WERI-Rb-1 (cell line): Measurements from ENCODE around the gene JMJD7.

Experiments used
- DNase-seq: peaks from one replicate; pipeline ENCODE4 v3.0.0-alpha.2; 2020
- H3K27ac ChIP-seq: fragments of 250-450 bp; sonication (Bioruptor Pico); 2 replicates; pipeline ENCODE4 v1.5.1; 2020; ENCODE audit warnings: mild to moderate bottlenecking, moderate library complexity
- H3K27me3 ChIP-seq: fragments of 250-450 bp; sonication (Bioruptor Pico); 2 replicates; pipeline ENCODE4 v1.5.1; 2021; ENCODE audit warnings: mild to moderate bottlenecking, low read depth, moderate library complexity; ENCODE audit not compliant: insufficient read depth, severe bottlenecking
- H3K36me3 ChIP-seq: fragments of 250-450 bp; sonication (Bioruptor Pico); 2 replicates; pipeline ENCODE4 v1.5.1; 2020; ENCODE audit warnings: mild to moderate bottlenecking, moderate library complexity
- H3K4me3 ChIP-seq: 2 replicates; pipeline ENCODE4 v1.5.1; 2011; ENCODE audit warnings: low read depth, mild to moderate bottlenecking, control low read depth, low read length
- H3K9me3 ChIP-seq: fragments of 250-450 bp; sonication (Bioruptor Pico); 2 replicates; pipeline ENCODE4 v1.5.1; 2021; ENCODE audit warnings: mild to moderate bottlenecking, moderate library complexity; ENCODE audit not compliant: severe bottlenecking
- CTCF ChIP-seq: IDR thresholded peaks from 2 replicates; pipeline ENCODE4 v1.5.1; 2011; ENCODE audit warnings: low read depth, mild to moderate bottlenecking, control low read depth, inconsistent platforms, low read length

The JMJD7 gene

GRCh38 chr15:41824062-41824745 lies 3.7 kb upstream of the JMJD7 start:
- H3K27ac ChIP-seq: no peak overlapping the region
- no peak overlapping the region for H3K4me3 ChIP-seq
- H3K9me3 ChIP-seq: no peaks in the 10 kb centered on the region
- TF ChIP-seq CTCF: no peak
- no peaks in the 10 kb centered on the region; the same call in 1 of the 2 replicates for H3K36me3 ChIP-seq
- DNase-seq: no peak
- H3K27me3 ChIP-seq: no peaks in the 10 kb centered on the region

GRCh38 chr15:41825145-41825544 lies 2.7 kb upstream of the JMJD7 start:
- no peak for TF ChIP-seq CTCF
- no peak overlapping the region for H3K4me3 ChIP-seq

GRCh38 chr15:41825572-41826535 lies 2.0 kb upstream of the JMJD7 start:
- Histone ChIP-seq H3K4me3 (no peak overlapping the region), H3K9me3 (no peaks in the 10 kb centered on the region), H3K36me3 (no peaks in the 10 kb centered on the region; the same call in 1 of the 2 replicates), H3K27ac (no peak overlapping the region), H3K27me3 (no peaks in the 10 kb centered on the region)
- no peak for DNase-seq
- no peak for TF ChIP-seq CTCF

More at GRCh38 chr15:41825145-41825544, 2.7 kb upstream of the JMJD7 start:
- Histone ChIP-seq H3K27me3 (no peaks in the 10 kb centered on the region), H3K36me3 (no peaks in the 10 kb centered on the region; the same call in 1 of the 2 replicates), H3K27ac (no peak overlapping the region), H3K9me3 (no peaks in the 10 kb centered on the region)
- no peak for DNase-seq

GRCh38 chr15:41827290-41827879 lies 507 bp upstream of the JMJD7 start:
- Histone ChIP-seq H3K4me3 (peak overlapping the region; percentile 51), H3K27me3 (no peaks in the 10 kb centered on the region), H3K36me3 (no peaks in the 10 kb centered on the region; the same call in 1 of the 2 replicates), H3K9me3 (no peaks in the 10 kb centered on the region), H3K27ac (no peak overlapping the region)
- no peak for TF ChIP-seq CTCF
- no peak for DNase-seq

- Histone ChIP-seq H3K36me3 (no peaks in the 10 kb centered on the region; the same call in 1 of the 2 replicates), H3K27ac (no peak overlapping the region), H3K4me3 (peak overlapping the region; percentile 68), H3K27me3 (no peaks in the 10 kb centered on the region), H3K9me3 (no peaks in the 10 kb centered on the region)
- no peak for TF ChIP-seq CTCF
- DNase-seq: no peak
These were observed 882 bp downstream of the JMJD7 start for GRCh38 chr15:41828807-41829141.
